A673 (cell line): Measurements from ENCODE around the gene KCNMA1.

Experiments
- CTCF ChIP-seq: fragments of 300-800, 200-600 bp; sonication (generic); conservative IDR thresholded peaks from 2 replicates; pipeline ENCODE4 v1.5.1; 2017; ENCODE audit warnings: low read depth, mild to moderate bottlenecking, antibody characterized with exemption, low read length, moderate library complexity, mixed read lengths
- EZH2 ChIP-seq: fragments of 200-600 bp; sonication (generic); IDR thresholded peaks from 2 replicates; pipeline ENCODE4 v1.6.1; 2017; ENCODE audit warnings: borderline replicate concordance, low read depth, mild to moderate bottlenecking, mixed read lengths, antibody characterized with exemption, low read length; ENCODE audit not compliant: poor library complexity, severe bottlenecking

DNA sequence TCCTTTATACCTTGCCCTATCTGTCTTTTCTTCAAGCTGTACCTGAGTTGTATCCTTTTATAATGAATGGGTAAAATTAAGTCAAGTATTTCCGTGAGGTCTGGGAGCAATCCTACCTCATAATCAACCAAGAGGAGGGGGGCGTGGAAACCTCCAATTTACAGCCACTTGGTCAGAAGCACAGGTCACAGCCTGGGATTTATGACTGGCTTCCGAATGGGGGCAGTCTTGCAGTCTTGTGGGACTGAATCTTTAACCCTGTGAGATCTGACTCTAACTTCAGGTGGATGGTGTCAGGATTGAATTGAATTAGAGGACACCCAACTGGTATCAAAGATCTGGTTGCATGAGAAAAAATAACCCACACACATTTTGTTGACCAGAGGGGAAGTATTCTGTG, 23.5 kb upstream of the KCNMA1 start:
- TF ChIP-seq CTCF (no peak), EZH2 (no peak)
